ENCODE results near the gene PRSS57.

The PRSS57 gene

DNA sequence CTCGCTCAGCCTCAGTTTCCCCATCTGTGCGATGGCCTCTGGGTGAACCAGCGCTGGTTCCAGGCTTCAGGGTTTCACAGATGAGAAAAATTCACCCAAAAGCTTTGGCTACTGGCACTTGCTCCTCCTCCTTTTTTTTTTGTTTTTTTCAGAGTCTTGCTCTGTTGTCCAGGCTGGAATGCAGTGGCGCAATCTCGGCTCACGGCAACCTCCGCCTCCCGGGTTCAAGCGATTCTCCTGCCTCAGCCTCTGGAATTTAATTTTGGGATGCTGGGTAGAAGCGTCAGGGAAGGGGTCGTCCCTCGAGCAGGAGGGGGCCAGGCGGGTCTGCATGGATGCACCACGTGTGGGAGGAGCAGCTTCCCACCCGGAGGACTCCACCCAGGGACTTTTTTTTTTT, 7.0 kb downstream of the PRSS57 start (continued):
- TF ChIP-seq ZNF623 (tag by site-specific recombination; IDR thresholded peaks at IDR 0.05) = no peak
- no peak for TF ChIP-seq ZNF26 (tag by site-specific recombination; IDR thresholded peaks at IDR 0.05)
- no peak for TF ChIP-seq EGR2 (tag by site-specific recombination; IDR thresholded peaks at IDR 0.05; ENCODE audit: low read depth)
- TF ChIP-seq ZNF274 (IDR thresholded peaks at IDR 0.05; ENCODE audit: low read length) = no peak
- TF ChIP-seq ZNF274 (tag by site-specific recombination; IDR thresholded peaks at IDR 0.05; ENCODE audit: borderline replicate concordance) = no peak
- TF ChIP-seq ZBTB17 (tag by site-specific recombination; IDR thresholded peaks at IDR 0.05) = no peak
- TF ChIP-seq ZNF747 (tag by site-specific recombination; IDR thresholded peaks at IDR 0.05) = no peak
- no peak for TF ChIP-seq ZNF660 (tag by site-specific recombination; IDR thresholded peaks at IDR 0.05)
- TF ChIP-seq TCF7L2 (IDR thresholded peaks at IDR 0.05; ENCODE audit: borderline replicate concordance, low read depth, low read length) = no peak
- TF ChIP-seq ZNF600 (tag by site-specific recombination; IDR thresholded peaks at IDR 0.05) = no peak
- TF ChIP-seq, protein P1, sequence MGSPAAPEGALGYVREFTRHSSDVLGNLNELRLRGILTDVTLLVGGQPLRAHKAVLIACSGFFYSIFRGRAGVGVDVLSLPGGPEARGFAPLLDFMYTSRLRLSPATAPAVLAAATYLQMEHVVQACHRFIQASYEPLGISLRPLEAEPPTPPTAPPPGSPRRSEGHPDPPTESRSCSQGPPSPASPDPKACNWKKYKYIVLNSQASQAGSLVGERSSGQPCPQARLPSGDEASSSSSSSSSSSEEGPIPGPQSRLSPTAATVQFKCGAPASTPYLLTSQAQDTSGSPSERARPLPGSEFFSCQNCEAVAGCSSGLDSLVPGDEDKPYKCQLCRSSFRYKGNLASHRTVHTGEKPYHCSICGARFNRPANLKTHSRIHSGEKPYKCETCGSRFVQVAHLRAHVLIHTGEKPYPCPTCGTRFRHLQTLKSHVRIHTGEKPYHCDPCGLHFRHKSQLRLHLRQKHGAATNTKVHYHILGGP (tag by site-specific recombination; IDR thresholded peaks at IDR 0.05) = no peak

GRCh38 chr19:687569-688166, 7.6 kb downstream of the PRSS57 start:
- no peak overlapping the region for H3K27ac ChIP-seq (ENCODE audit: extremely low read depth, low read depth, low read length)
- CTCF ChIA-PET = interaction anchor here (1.0 kb wide), 1 partner anchor 21 kb away, joined by 4 read pairs; the partner anchor contains the start of gene PALM
- POLR2A ChIA-PET = interaction anchor here (0.6 kb wide), 1 partner anchor 12 kb away, joined by 3 read pairs; no protein-coding TSS in a partner anchor

GRCh38 chr19:686589-687297, 8.5 kb downstream of the PRSS57 start:
- ChIA-PET CTCF (no interaction called here), POLR2A (no interaction called here)
- Histone ChIP-seq H3K9me3 (ENCODE audit: control insufficient read depth, insufficient read depth, low read depth, low read length) (no peaks in the 10 kb centered on the region), H3K4me3 (ENCODE audit: low read depth, low read length) (no peak overlapping the region), H3K36me3 (ENCODE audit: control insufficient read depth in 2 of 2, insufficient read depth in 1 of 2, low read length in 2 of 2) (no peaks in the 10 kb centered on the region), H3K4me1 (ENCODE audit: control insufficient read depth, insufficient read depth, low read length) (no peaks in the 10 kb centered on the region), H3K27ac (ENCODE audit: extremely low read depth, low read depth, low read length) (no peak overlapping the region)
- TF ChIP-seq ZNF473 (tag by site-specific recombination; IDR thresholded peaks at IDR 0.05) (no peak), ZNF148 (tag by site-specific recombination; IDR thresholded peaks at IDR 0.05; ENCODE audit: borderline replicate concordance) (no peak), KLF8 (tag by site-specific recombination; IDR thresholded peaks at IDR 0.05) (0 out of 2 replicates have a peak, but pooled peaks have one; percentile 22), ZBTB1 (tag by site-specific recombination; IDR thresholded peaks at IDR 0.05) (no peak), ZNF280D (tag by site-specific recombination; IDR thresholded peaks at IDR 0.05) (0 out of 2 replicates have a peak, but pooled peaks have one; percentile 30)

More at GRCh38 chr19:687569-688166, 7.6 kb downstream of the PRSS57 start:
- H3K36me3 ChIP-seq (ENCODE audit: control insufficient read depth in 2 of 2, insufficient read depth in 1 of 2, low read length in 2 of 2) = no peaks in the 10 kb centered on the region
- H3K4me1 ChIP-seq (ENCODE audit: control insufficient read depth, insufficient read depth, low read length) = no peaks in the 10 kb centered on the region
- no peak overlapping the region for H3K4me3 ChIP-seq (ENCODE audit: low read depth, low read length)
- no peaks in the 10 kb centered on the region for H3K9me3 ChIP-seq (ENCODE audit: control insufficient read depth, insufficient read depth, low read depth, low read length)
- TF ChIP-seq ZNF501 (tag by site-specific recombination; IDR thresholded peaks at IDR 0.05) (no peak), ZNF211 (tag by site-specific recombination; IDR thresholded peaks at IDR 0.05; ENCODE audit: low read depth) (no peak), ZNF664 (tag by site-specific recombination; IDR thresholded peaks at IDR 0.05) (0 out of 2 replicates have a peak, but pooled peaks have one; percentile 28), PRDM1 (tag by site-specific recombination; IDR thresholded peaks at IDR 0.05) (no peak), YY1 (tag by site-specific recombination; IDR thresholded peaks at IDR 0.05) (no peak), ZNF19 (tag by site-specific recombination; IDR thresholded peaks at IDR 0.05; ENCODE audit: low read depth) (no peak)
